H9 (cell line): ENCODE measurements around the gene SHISA7. TPM values are rescaled to one million over a fixed set of nuclear protein-coding genes. Genes with fewer than 3 reads are reported as not detected.

Experiments used
- DNase-seq: peaks from one replicate; pipeline ENCODE4 v3.0.0-alpha.2; 2017
- H2AFZ ChIP-seq: one replicate; pipeline ENCODE4 v1.6.1; 2013; ENCODE audit warnings: mild to moderate bottlenecking, low read length, control low read depth, moderate library complexity
- H2AK5ac ChIP-seq: 2 replicates; pipeline ENCODE4 v1.6.1; 2013; ENCODE audit warnings: low read length, control low read depth, mixed read lengths; ENCODE audit not compliant: insufficient read length
- H2BK120ac ChIP-seq: one replicate; pipeline ENCODE4 v1.6.1; 2013; ENCODE audit warnings: low read depth, mild to moderate bottlenecking, low read length, control low read depth, inconsistent platforms; ENCODE audit not compliant: poor library complexity, severe bottlenecking
- H2BK12ac ChIP-seq: 2 replicates; pipeline ENCODE4 v1.6.1; 2013; ENCODE audit warnings: low read length, control low read depth, mixed read lengths, low read depth; ENCODE audit not compliant: insufficient read length
- H2BK15ac ChIP-seq: 2 replicates; pipeline ENCODE4 v1.6.1; 2013; ENCODE audit warnings: low read depth, low read length, control low read depth
- H2BK20ac ChIP-seq: one replicate; pipeline ENCODE4 v1.6.1; 2013; ENCODE audit warnings: low read depth, mild to moderate bottlenecking, low read length, control low read depth, inconsistent platforms; ENCODE audit not compliant: poor library complexity, severe bottlenecking
- H2BK5ac ChIP-seq: 2 replicates; pipeline ENCODE4 v1.6.1; 2013; ENCODE audit warnings: low read length, control low read depth, mixed read lengths; ENCODE audit not compliant: insufficient read length
- H3K14ac ChIP-seq: 2 replicates; pipeline ENCODE4 v1.6.1; 2013; ENCODE audit warnings: low read length, control low read depth; ENCODE audit not compliant: insufficient read depth
- H3K18ac ChIP-seq: 2 replicates; pipeline ENCODE4 v1.6.1; 2013; ENCODE audit warnings: low read depth, mild to moderate bottlenecking, mixed read lengths, low read length, control low read depth; ENCODE audit not compliant: insufficient read length
- H3K23ac ChIP-seq: 2 replicates; pipeline ENCODE4 v1.6.1; 2013; ENCODE audit warnings: low read length, control low read depth, mixed read lengths, low read depth; ENCODE audit not compliant: insufficient read length
- H3K23me2 ChIP-seq: 2 replicates; pipeline ENCODE4 v1.6.1; 2013; ENCODE audit warnings: low read depth, mild to moderate bottlenecking, mixed read lengths, low read length, control low read depth; ENCODE audit not compliant: insufficient read length, poor library complexity, severe bottlenecking
- H3K27ac ChIP-seq: 2 replicates; pipeline ENCODE4 v1.5.1; 2013; ENCODE audit warnings: low read length, control low read depth, mixed read lengths, low read depth; ENCODE audit not compliant: insufficient read length
- H3K27me3 ChIP-seq: 2 replicates; pipeline ENCODE4 v1.6.1; 2013; ENCODE audit warnings: low read length, control low read depth, inconsistent platforms; ENCODE audit not compliant: insufficient read depth
- H3K4ac ChIP-seq: 2 replicates; pipeline ENCODE4 v1.6.1; 2013; ENCODE audit warnings: low read depth, mild to moderate bottlenecking, control low read depth, inconsistent platforms, low read length, moderate library complexity
- H3K4me1 ChIP-seq: 2 replicates; pipeline ENCODE4 v1.6.1; 2013; ENCODE audit warnings: low read length, control low read depth, inconsistent platforms; ENCODE audit not compliant: insufficient read depth
- H3K4me2 ChIP-seq: 2 replicates; pipeline ENCODE4 v1.6.1; 2013; ENCODE audit warnings: low read length, control low read depth, mixed read lengths; ENCODE audit not compliant: insufficient read length, insufficient read depth
- H3K56ac ChIP-seq: 2 replicates; pipeline ENCODE4 v1.6.1; 2013; ENCODE audit warnings: low read depth, mild to moderate bottlenecking, mixed read lengths, low read length, control low read depth; ENCODE audit not compliant: insufficient read length
- H3K79me1 ChIP-seq: 2 replicates; pipeline ENCODE4 v1.6.1; 2013; ENCODE audit warnings: low read depth, mild to moderate bottlenecking, moderate library complexity, low read length, control low read depth, inconsistent platforms; ENCODE audit not compliant: insufficient read depth, poor library complexity, severe bottlenecking
- H3K79me2 ChIP-seq: 2 replicates; pipeline ENCODE4 v1.6.1; 2013; ENCODE audit warnings: low read length, control low read depth, inconsistent platforms; ENCODE audit not compliant: insufficient read depth
- H3K9ac ChIP-seq: 2 replicates; pipeline ENCODE4 v1.6.1; 2013; ENCODE audit warnings: low read length, control low read depth, mixed read lengths; ENCODE audit not compliant: insufficient read length; ENCODE audit errors: extremely low read depth
- H3K9me3 ChIP-seq: one replicate; pipeline ENCODE4 v1.6.1; 2013; ENCODE audit warnings: low read depth, low read length, inconsistent platforms; ENCODE audit not compliant: control insufficient read depth
- H3T11ph ChIP-seq: one replicate; pipeline ENCODE4 v1.6.1; 2013; ENCODE audit warnings: mild to moderate bottlenecking, low read length, control low read depth, inconsistent platforms
- H4K20me1 ChIP-seq: one replicate; pipeline ENCODE4 v1.6.1; 2013; ENCODE audit not compliant: control insufficient read depth, insufficient read length, insufficient read depth
- H4K5ac ChIP-seq: 2 replicates; pipeline ENCODE4 v1.6.1; 2013; ENCODE audit warnings: low read depth, mild to moderate bottlenecking, mixed read lengths, low read length, control low read depth; ENCODE audit not compliant: insufficient read length
- H4K8ac ChIP-seq: replicated peaks from 2 replicates; pipeline ENCODE4 v1.6.1; 2013; ENCODE audit warnings: low read length, control low read depth, mixed read lengths, low read depth; ENCODE audit not compliant: insufficient read length
- H4K91ac ChIP-seq: 2 replicates; pipeline ENCODE4 v1.6.1; 2013; ENCODE audit warnings: low read depth, mild to moderate bottlenecking, moderate library complexity, mixed read lengths, low read length, control low read depth; ENCODE audit not compliant: insufficient read length
- H3K27ac Mint-ChIP-seq, 3 experiments: 2 replicates in 2 of 3; 3 replicates in 1 of 3; pipeline ENCODE4 v1.8.0; 2020 to 2021; ENCODE audit warnings: mixed read lengths in 3 of 3, mild to moderate bottlenecking in 1 of 3, moderate library complexity in 1 of 3
- H3K27me3 Mint-ChIP-seq: 2 replicates; pipeline ENCODE4 v1.8.0; 2021; ENCODE audit warnings: low read depth, mild to moderate bottlenecking, moderate library complexity, mixed read lengths
- H3K36me3 Mint-ChIP-seq, 3 experiments: 2 replicates in 2 of 3; 3 replicates in 1 of 3; pipeline ENCODE4 v1.8.0; 2020 to 2021; ENCODE audit warnings: low read depth in 3 of 3, mixed read lengths in 3 of 3; ENCODE audit not compliant: insufficient read depth in 1 of 3
- H3K4me1 Mint-ChIP-seq, 2 experiments: 2 replicates each; pipeline ENCODE4 v1.8.0; 2020; ENCODE audit warnings: mixed read lengths in 2 of 2
- H3K4me3 Mint-ChIP-seq, 2 experiments: 2 replicates in 1 of 2; 3 replicates in 1 of 2; pipeline ENCODE4 v1.8.0; 2020 to 2021; ENCODE audit warnings: mild to moderate bottlenecking in 2 of 2, mixed read lengths in 2 of 2, moderate library complexity in 1 of 2
- H3K9me3 Mint-ChIP-seq, 2 experiments: 2 replicates in 1 of 2; 3 replicates in 1 of 2; pipeline ENCODE4 v1.8.0; 2020; ENCODE audit warnings: mild to moderate bottlenecking in 2 of 2, mixed read lengths in 2 of 2, moderate library complexity in 1 of 2
- CTCF ChIP-seq: fragments of 200-600 bp; sonication (generic); conservative IDR thresholded peaks from 3 replicates; pipeline ENCODE4 v1.8.0; 2021; ENCODE audit warnings: antibody characterized with exemption, mild to moderate bottlenecking
- WGBS: extraction: QIAGEN DNeasy Blood & Tissue Kit; methylation state at CpG from one replicate; pipeline ENCODE4 v1.1.7; 2013; ENCODE audit warnings: missing lambda C conversion rate, low lambda C conversion rate, mixed read lengths; ENCODE audit not compliant: insufficient read length; ENCODE audit errors: extremely low coverage; 5-methylcytosine and 5-hydroxymethylcytosine counted together
- total RNA-seq: library from RNA; stranded (reverse); gene quantifications from 2 replicates; pipeline ENCODE4 v1.2.1, GENCODE V29; 2021

Gene SHISA7
- total RNA-seq, 1 experiment from 2014 or later = 0.31 TPM

- no peak overlapping the region for H3K23ac ChIP-seq
- no peak overlapping the region for H2BK15ac ChIP-seq
- H3K4me2 ChIP-seq = no peak overlapping the region
- peak; percentile 64 for DNase-seq
- no peak overlapping the region for H3K27ac ChIP-seq
- H3K56ac ChIP-seq = no peak overlapping the region
- no peak overlapping the region for H2BK120ac ChIP-seq
- H2AFZ ChIP-seq = no peak overlapping the region
- WGBS = no CpG with 5 or more reads among the region's 52 CpGs
- H4K5ac ChIP-seq = no peak overlapping the region
- H3K14ac ChIP-seq = no peak overlapping the region; the same call in 1 of the 2 replicates
- H3K36me3 Mint-ChIP-seq = peaks cover 2 to 19% (median 8%) of the 10 kb centered on the region in 3 experiments; a peak in 5 of 7 replicates
- no peak overlapping the region for H3K9ac ChIP-seq
- H3K4ac ChIP-seq = no peak overlapping the region
- no peak overlapping the region for H2BK12ac ChIP-seq
- H4K8ac ChIP-seq = no peak overlapping the region
- H3K9me3 Mint-ChIP-seq = no peaks in the 10 kb centered on the region
- no peak overlapping the region; a peak in 1 of 5 replicates for H3K4me3 Mint-ChIP-seq
- TF ChIP-seq CTCF = no peak
- peaks cover 16 to 39% of the 10 kb centered on the region in 2 experiments for H3K4me1 Mint-ChIP-seq
- no peak overlapping the region for H4K91ac ChIP-seq
- H3K9me3 ChIP-seq = no peaks in the 10 kb centered on the region
- H3K79me2 ChIP-seq = no peaks in the 10 kb centered on the region
- no peak overlapping the region for H2AK5ac ChIP-seq
- H2BK5ac ChIP-seq = no peak overlapping the region
- H3K27me3 Mint-ChIP-seq = no peaks in the 10 kb centered on the region
- H3K23me2 ChIP-seq = peaks cover 3% of the 10 kb centered on the region
- H3K18ac ChIP-seq = no peak overlapping the region
- no peaks in the 10 kb centered on the region for H3K4me1 ChIP-seq
- no peaks in the 10 kb centered on the region for H3K27me3 ChIP-seq
- H3K79me1 ChIP-seq = no peaks in the 10 kb centered on the region
- H3T11ph ChIP-seq = no peak overlapping the region
- H2BK20ac ChIP-seq = no peak overlapping the region
- H3K27ac Mint-ChIP-seq = no peak overlapping the region
- no peaks in the 10 kb centered on the region for H4K20me1 ChIP-seq
These were observed 38.2 kb upstream of the SHISA7 start for GRCh38 chr19:55481148-55481793.
